GM19324 (cell line): ENCODE data around the gene ZNF75A.
"Not testable (repeated sequence)": the region's sequence is repeated elsewhere in the genome, so short reads cannot be mapped to it uniquely, and the experiment has no call there.

Experiments
- ATAC-seq: cut with Tn5 transposase; IDR thresholded peaks from one replicate; pipeline ENCODE4 v1.9.1; 2021; ENCODE audit warnings: mild to moderate bottlenecking, moderate library complexity; ENCODE audit not compliant: unreplicated experiment, low FRiP score

Gene ZNF75A

GRCh38 chr16:3305109-3306068, at the start of gene ZNF75A, which contains the start of gene TIGD7:
Gene ZNF75A (plus strand): TSS chr16:3305497. CDS start chr16:3308429, 2,932 bp downstream.
Gene TIGD7 (minus strand): TSS chr16:3305430. CDS start chr16:3300614, 4,816 bp downstream.
- peak; percentile 98 for ATAC-seq

- ATAC-seq: no peak
These were observed 49.0 kb upstream of the ZNF75A start, which contains the start of gene MEFV for GRCh38 chr16:3256146-3256865. Gene MEFV (minus strand): TSS chr16:3256633. CDS start chr16:3256587, 46 bp downstream.

GRCh38 chr16:3256866-3257465, 48.3 kb upstream of the ZNF75A start:
- no peak for ATAC-seq

- no peak for ATAC-seq
These were observed 45.5 kb upstream of the ZNF75A start for GRCh38 chr16:3259836-3260235.

GRCh38 chr16:3262517-3262916, 42.8 kb upstream of the ZNF75A start:
- ATAC-seq: no peak

GRCh38 chr16:3264137-3265036, 40.9 kb upstream of the ZNF75A start:
- peak; percentile 94 for ATAC-seq

- ATAC-seq: no peak
These were observed 38.3 kb upstream of the ZNF75A start for GRCh38 chr16:3266873-3267537.

GRCh38 chr16:3268294-3268693, 37.0 kb upstream of the ZNF75A start:
- ATAC-seq: no peak

- ATAC-seq: not testable (repeated sequence)
These were observed 34.6 kb upstream of the ZNF75A start for GRCh38 chr16:3270718-3271117.

GRCh38 chr16:3271281-3271680, 34.0 kb upstream of the ZNF75A start:
- not testable (repeated sequence) for ATAC-seq

GRCh38 chr16:3274490-3274889, 30.8 kb upstream of the ZNF75A start:
- ATAC-seq: no peak

GRCh38 chr16:3274947-3275346, 30.4 kb upstream of the ZNF75A start:
- no peak for ATAC-seq

- no peak for ATAC-seq
These were observed 28.6 kb upstream of the ZNF75A start for GRCh38 chr16:3276679-3277078.

- ATAC-seq: no peak
These were observed 24.0 kb upstream of the ZNF75A start for GRCh38 chr16:3281222-3281820.

GRCh38 chr16:3282103-3282729, 23.1 kb upstream of the ZNF75A start:
- ATAC-seq: peak; percentile 18

GRCh38 chr16:3282730-3283542, 22.4 kb upstream of the ZNF75A start, which contains the start of gene ZNF263:
Gene ZNF263 (plus strand): TSS chr16:3283491. CDS start chr16:3283819, 328 bp downstream.
- peak; percentile 84 for ATAC-seq
